Measurements from ENCODE around the gene SH3RF3. TPM values are rescaled to one million over a fixed set of nuclear protein-coding genes. Genes with fewer than 3 reads are reported as not detected.

The SH3RF3 gene
- total RNA-seq, 1 experiment from 2014 or later = 0.98 TPM

- H3K4me1 ChIP-seq = no peaks in the 10 kb centered on the region
- peaks cover 3% of the 10 kb centered on the region for H3K27me3 Mint-ChIP-seq (ENCODE audit: insufficient read depth, unreplicated experiment)
- POLR2A ChIA-PET = no interaction called here
- no peak overlapping the region for H3K4me3 ChIP-seq (ENCODE audit: low read depth, low read length)
- H3K27ac Mint-ChIP-seq (ENCODE audit: unreplicated experiment) = no peak overlapping the region
- H3K4me1 Mint-ChIP-seq (ENCODE audit: low read depth, unreplicated experiment) = no peaks in the 10 kb centered on the region
- TF ChIP-seq CTCF (IDR thresholded peaks at IDR 0.05; ENCODE audit: insufficient read depth in 1 of 2, low read depth in 1 of 2, low read length in 1 of 2, severe bottlenecking in 1 of 2, unreplicated experiment in 1 of 2) = no peak
- no peaks in the 10 kb centered on the region for H3K9me3 Mint-ChIP-seq (ENCODE audit: unreplicated experiment)
- intact Hi-C loops (cut with micrococcal nuclease; ENCODE audit: unreplicated experiment) = no loop called here
- no peaks in the 10 kb centered on the region for H3K36me3 ChIP-seq (ENCODE audit: control insufficient read depth, insufficient read depth, low read length)
- no peak overlapping the region for H3K4me3 Mint-ChIP-seq (ENCODE audit: unreplicated experiment)
- H3K27me3 ChIP-seq (replicated peaks; ENCODE audit: control insufficient read depth, insufficient read depth, low read length) = no peaks in the 10 kb centered on the region; the same call in 1 of the 2 replicates
- no peaks in the 10 kb centered on the region for H3K36me3 Mint-ChIP-seq (ENCODE audit: insufficient read depth, unreplicated experiment)
- no peaks in the 10 kb centered on the region for H3K9me3 ChIP-seq
- BruUV-seq (replicated peaks) = no TSS peak
- no peak for DNase-seq
- CTCF ChIA-PET = no interaction called here
Observed at GRCh38 chr2:109256111-109256510, 127.1 kb downstream of the SH3RF3 start.

- no peaks in the 10 kb centered on the region for H3K4me1 ChIP-seq
- TF ChIP-seq CTCF (IDR thresholded peaks at IDR 0.05; ENCODE audit: insufficient read depth in 1 of 2, low read depth in 1 of 2, low read length in 1 of 2, severe bottlenecking in 1 of 2, unreplicated experiment in 1 of 2) = no peak
- ChIA-PET CTCF (no interaction called here), POLR2A (interaction anchor here (0.6 kb wide), 1 partner anchor 259 kb away, joined by 3 read pairs; no protein-coding TSS in a partner anchor)
- no TSS peak for BruUV-seq (replicated peaks)
- H3K4me3 Mint-ChIP-seq (ENCODE audit: unreplicated experiment) = no peak overlapping the region
- intact Hi-C loops (cut with micrococcal nuclease; ENCODE audit: unreplicated experiment) = no loop called here
- no peaks in the 10 kb centered on the region for H3K36me3 ChIP-seq (ENCODE audit: control insufficient read depth, insufficient read depth, low read length)
- H3K4me1 Mint-ChIP-seq (ENCODE audit: low read depth, unreplicated experiment) = no peaks in the 10 kb centered on the region
- H3K9me3 ChIP-seq = no peaks in the 10 kb centered on the region
- DNase-seq = no peak
- no peak overlapping the region for H3K4me3 ChIP-seq (ENCODE audit: low read depth, low read length)
- H3K27me3 Mint-ChIP-seq (ENCODE audit: insufficient read depth, unreplicated experiment) = peaks cover 3% of the 10 kb centered on the region
- no peaks in the 10 kb centered on the region for H3K36me3 Mint-ChIP-seq (ENCODE audit: insufficient read depth, unreplicated experiment)
- H3K27me3 ChIP-seq (replicated peaks; ENCODE audit: control insufficient read depth, insufficient read depth, low read length) = no peaks in the 10 kb centered on the region; the same call in 1 of the 2 replicates
- no peak overlapping the region for H3K27ac Mint-ChIP-seq (ENCODE audit: unreplicated experiment)
- no peaks in the 10 kb centered on the region for H3K9me3 Mint-ChIP-seq (ENCODE audit: unreplicated experiment)
Observed at GRCh38 chr2:109256921-109257320, 127.9 kb downstream of the SH3RF3 start.

GRCh38 chr2:109257653-109258052 lies 128.6 kb downstream of the SH3RF3 start:
- no TSS peak for BruUV-seq (replicated peaks)
- H3K4me1 Mint-ChIP-seq (ENCODE audit: low read depth, unreplicated experiment) = no peaks in the 10 kb centered on the region
- ChIA-PET POLR2A (interaction anchor here (0.6 kb wide), 1 partner anchor 258 kb away, joined by 3 read pairs; no protein-coding TSS in a partner anchor), CTCF (no interaction called here)
- H3K4me1 ChIP-seq = no peaks in the 10 kb centered on the region
- no peaks in the 10 kb centered on the region for H3K9me3 ChIP-seq
- DNase-seq = no peak
- intact Hi-C loops (cut with micrococcal nuclease; ENCODE audit: unreplicated experiment) = no loop called here
- H3K9me3 Mint-ChIP-seq (ENCODE audit: unreplicated experiment) = no peaks in the 10 kb centered on the region
- peaks cover 3% of the 10 kb centered on the region for H3K27me3 Mint-ChIP-seq (ENCODE audit: insufficient read depth, unreplicated experiment)
- TF ChIP-seq CTCF (IDR thresholded peaks at IDR 0.05; ENCODE audit: insufficient read depth in 1 of 2, low read depth in 1 of 2, low read length in 1 of 2, severe bottlenecking in 1 of 2, unreplicated experiment in 1 of 2) = no peak
- no peak overlapping the region for H3K4me3 Mint-ChIP-seq (ENCODE audit: unreplicated experiment)
- H3K36me3 Mint-ChIP-seq (ENCODE audit: insufficient read depth, unreplicated experiment) = no peaks in the 10 kb centered on the region
- no peak overlapping the region for H3K27ac Mint-ChIP-seq (ENCODE audit: unreplicated experiment)
- H3K4me3 ChIP-seq (ENCODE audit: low read depth, low read length) = no peak overlapping the region
- H3K36me3 ChIP-seq (ENCODE audit: control insufficient read depth, insufficient read depth, low read length) = no peaks in the 10 kb centered on the region
- H3K27me3 ChIP-seq (replicated peaks; ENCODE audit: control insufficient read depth, insufficient read depth, low read length) = no peaks in the 10 kb centered on the region; the same call in 1 of the 2 replicates

Data from Caco-2 (cell line).